OCI-LY1 (cell line): ENCODE results near the gene EDA.

Experiments used
- H2AFZ ChIP-seq: fragments of 200-600 bp; sonication (generic), shearing (Covaris generic); 2 replicates; pipeline ENCODE4 v1.6.0; 2014; ENCODE audit warnings: antibody characterized with exemption, mild to moderate bottlenecking, low read length
- H3F3A ChIP-seq: fragments of 200-600 bp; sonication (generic), shearing (Covaris generic); 2 replicates; pipeline ENCODE4 v1.6.0; 2014; ENCODE audit warnings: mild to moderate bottlenecking, antibody characterized with exemption, low read length, moderate library complexity; ENCODE audit not compliant: insufficient read depth
- H3K27ac ChIP-seq: fragments of 200-600 bp; sonication (generic); 2 replicates; pipeline ENCODE4 v1.5.1; 2014; ENCODE audit warnings: low read length, mixed run types, mild to moderate bottlenecking, low read depth; ENCODE audit not compliant: poor library complexity, severe bottlenecking
- H3K27me3 ChIP-seq: fragments of 200-600 bp; sonication (generic); 2 replicates; pipeline ENCODE4 v1.6.0; 2014; ENCODE audit warnings: antibody characterized with exemption, mild to moderate bottlenecking, low read length, moderate library complexity; ENCODE audit not compliant: insufficient read depth
- H3K36me3 ChIP-seq: fragments of 200-600 bp; sonication (generic); 2 replicates; pipeline ENCODE4 v1.6.1; 2014; ENCODE audit warnings: mild to moderate bottlenecking, antibody characterized with exemption, low read length, moderate library complexity, mixed read lengths; ENCODE audit not compliant: insufficient read depth
- H3K4me1 ChIP-seq: fragments of 200-600 bp; sonication (generic); 2 replicates; pipeline ENCODE4 v1.5.1; 2014; ENCODE audit warnings: mild to moderate bottlenecking, low read length, moderate library complexity; ENCODE audit not compliant: insufficient read depth, severe bottlenecking
- H3K4me2 ChIP-seq: fragments of 200-600 bp; sonication (generic), shearing (Covaris generic); 2 replicates; pipeline ENCODE4 v1.6.1; 2014; ENCODE audit warnings: low read length
- H3K4me3 ChIP-seq: fragments of 200-600 bp; sonication (generic); 2 replicates; pipeline ENCODE4 v1.5.1; 2014; ENCODE audit warnings: low read length, low read depth, mild to moderate bottlenecking, mixed read lengths; ENCODE audit not compliant: poor library complexity, severe bottlenecking
- H3K79me2 ChIP-seq: fragments of 200-600 bp; shearing (Covaris generic); 2 replicates; pipeline ENCODE4 v1.6.1; 2016; ENCODE audit warnings: mixed run types, low read length, mixed read lengths; ENCODE audit not compliant: insufficient read depth
- H3K9ac ChIP-seq: fragments of 200-600 bp; sonication (generic), shearing (Covaris generic); 2 replicates; pipeline ENCODE4 v1.6.1; 2014; ENCODE audit warnings: mild to moderate bottlenecking, low read length, mixed read lengths
- H3K9me2 ChIP-seq: fragments of 200-600 bp; sonication (generic), shearing (Covaris generic); 2 replicates; pipeline ENCODE4 v1.6.1; 2014; ENCODE audit warnings: low read depth, mild to moderate bottlenecking, low read length, mixed read lengths
- H3K9me3 ChIP-seq: fragments of 200-600 bp; shearing (Covaris generic); 2 replicates; pipeline ENCODE4 v1.6.1; 2014; ENCODE audit warnings: low read length, mixed read lengths
- H4K20me1 ChIP-seq: fragments of 200-600 bp; sonication (generic), shearing (Covaris generic); 2 replicates; pipeline ENCODE4 v1.6.0; 2016; ENCODE audit warnings: mild to moderate bottlenecking, low read length; ENCODE audit not compliant: insufficient read depth
- EZH2 ChIP-seq: fragments of 200-600 bp; sonication (generic), shearing (Covaris generic); IDR thresholded peaks from 2 replicates; pipeline ENCODE4 v1.8.0; 2017; ENCODE audit warnings: borderline replicate concordance, mixed run types, mild to moderate bottlenecking, antibody characterized with exemption, low read length, moderate library complexity, mixed read lengths
- TF ChIP-seq, protein P1 (sequence below): fragments of 200-600 bp; sonication (generic), shearing (Covaris generic); IDR thresholded peaks from 2 replicates; pipeline ENCODE4 v1.5.1; 2017; ENCODE audit warnings: mild to moderate bottlenecking, antibody characterized with exemption, low read length, moderate library complexity, mixed read lengths

EDA gene

DNA sequence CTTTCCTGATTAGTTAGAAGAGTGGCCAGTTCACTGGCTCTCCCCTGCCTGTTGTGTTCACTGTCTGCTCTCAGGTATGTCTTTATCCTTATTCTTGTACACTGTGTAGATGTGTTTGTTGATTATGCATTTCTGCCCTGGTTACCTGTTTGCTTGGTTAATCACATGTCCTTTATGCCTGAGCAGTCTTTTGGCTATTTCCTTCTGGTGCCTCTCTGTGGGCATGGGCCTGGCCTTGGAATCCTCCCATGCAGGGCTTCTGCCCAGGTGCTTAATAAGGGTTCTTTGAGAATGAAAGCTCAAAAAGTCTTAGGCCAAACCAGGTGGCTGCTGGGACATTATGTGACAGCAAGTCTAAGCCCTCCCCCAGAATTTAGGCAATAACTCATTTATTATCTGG lies 472.8 kb downstream of the EDA start:
- no peaks in the 10 kb centered on the region for H3K4me1 ChIP-seq
- H3K4me2 ChIP-seq, result no peak overlapping the region
- no peak overlapping the region for H2AFZ ChIP-seq
- no peaks in the 10 kb centered on the region for H3K9me2 ChIP-seq
- no peaks in the 10 kb centered on the region for H3K79me2 ChIP-seq
- no peak overlapping the region for H3K9ac ChIP-seq
- no peak overlapping the region for H3K27ac ChIP-seq
- no peaks in the 10 kb centered on the region for H3K36me3 ChIP-seq
- no peak overlapping the region for H3K4me3 ChIP-seq
- no peaks in the 10 kb centered on the region for H3K9me3 ChIP-seq
- H3K27me3 ChIP-seq, result no peaks in the 10 kb centered on the region
- no peaks in the 10 kb centered on the region for H3F3A ChIP-seq
- no peaks in the 10 kb centered on the region for H4K20me1 ChIP-seq
- TF ChIP-seq EZH2, result no peak
- TF ChIP-seq, protein P1, sequence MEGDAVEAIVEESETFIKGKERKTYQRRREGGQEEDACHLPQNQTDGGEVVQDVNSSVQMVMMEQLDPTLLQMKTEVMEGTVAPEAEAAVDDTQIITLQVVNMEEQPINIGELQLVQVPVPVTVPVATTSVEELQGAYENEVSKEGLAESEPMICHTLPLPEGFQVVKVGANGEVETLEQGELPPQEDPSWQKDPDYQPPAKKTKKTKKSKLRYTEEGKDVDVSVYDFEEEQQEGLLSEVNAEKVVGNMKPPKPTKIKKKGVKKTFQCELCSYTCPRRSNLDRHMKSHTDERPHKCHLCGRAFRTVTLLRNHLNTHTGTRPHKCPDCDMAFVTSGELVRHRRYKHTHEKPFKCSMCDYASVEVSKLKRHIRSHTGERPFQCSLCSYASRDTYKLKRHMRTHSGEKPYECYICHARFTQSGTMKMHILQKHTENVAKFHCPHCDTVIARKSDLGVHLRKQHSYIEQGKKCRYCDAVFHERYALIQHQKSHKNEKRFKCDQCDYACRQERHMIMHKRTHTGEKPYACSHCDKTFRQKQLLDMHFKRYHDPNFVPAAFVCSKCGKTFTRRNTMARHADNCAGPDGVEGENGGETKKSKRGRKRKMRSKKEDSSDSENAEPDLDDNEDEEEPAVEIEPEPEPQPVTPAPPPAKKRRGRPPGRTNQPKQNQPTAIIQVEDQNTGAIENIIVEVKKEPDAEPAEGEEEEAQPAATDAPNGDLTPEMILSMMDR, result no peak
